Measurements from ENCODE around the gene SCN1A.

Gene SCN1A

DNA sequence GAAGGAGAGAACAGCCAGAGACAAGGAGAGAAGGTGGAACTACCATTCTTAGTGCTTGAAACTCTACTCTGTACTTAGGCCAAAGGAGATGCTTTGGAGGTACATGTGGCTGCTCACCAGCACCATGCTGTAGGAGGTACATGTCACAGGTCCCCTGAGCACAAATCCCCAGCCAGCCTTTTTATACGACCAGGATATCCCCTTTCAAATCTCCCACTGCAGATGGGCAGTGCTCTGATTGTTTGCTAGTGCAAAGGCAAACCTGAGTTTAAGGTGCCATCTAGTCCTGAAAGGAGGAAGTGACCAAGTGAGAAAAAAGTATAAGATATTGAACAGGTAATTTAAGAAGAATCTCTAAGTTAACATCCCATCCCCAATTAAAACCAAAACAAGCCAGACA, 157.2 kb downstream of the SCN1A start:
- Histone ChIP-seq H3K4me3 (ENCODE audit: severe bottlenecking) (no peak overlapping the region), H3K4me1 (ENCODE audit: insufficient read depth, poor library complexity, severe bottlenecking) (no peaks in the 10 kb centered on the region), H3K27me3 (ENCODE audit: insufficient read depth, poor library complexity, severe bottlenecking) (no peaks in the 10 kb centered on the region), H3K36me3 (ENCODE audit: low read depth) (no peaks in the 10 kb centered on the region), H3K9me3 (ENCODE audit: severe bottlenecking) (no peaks in the 10 kb centered on the region), H3K27ac (ENCODE audit: poor library complexity, severe bottlenecking) (no peak overlapping the region)
- TF ChIP-seq, protein P1, sequence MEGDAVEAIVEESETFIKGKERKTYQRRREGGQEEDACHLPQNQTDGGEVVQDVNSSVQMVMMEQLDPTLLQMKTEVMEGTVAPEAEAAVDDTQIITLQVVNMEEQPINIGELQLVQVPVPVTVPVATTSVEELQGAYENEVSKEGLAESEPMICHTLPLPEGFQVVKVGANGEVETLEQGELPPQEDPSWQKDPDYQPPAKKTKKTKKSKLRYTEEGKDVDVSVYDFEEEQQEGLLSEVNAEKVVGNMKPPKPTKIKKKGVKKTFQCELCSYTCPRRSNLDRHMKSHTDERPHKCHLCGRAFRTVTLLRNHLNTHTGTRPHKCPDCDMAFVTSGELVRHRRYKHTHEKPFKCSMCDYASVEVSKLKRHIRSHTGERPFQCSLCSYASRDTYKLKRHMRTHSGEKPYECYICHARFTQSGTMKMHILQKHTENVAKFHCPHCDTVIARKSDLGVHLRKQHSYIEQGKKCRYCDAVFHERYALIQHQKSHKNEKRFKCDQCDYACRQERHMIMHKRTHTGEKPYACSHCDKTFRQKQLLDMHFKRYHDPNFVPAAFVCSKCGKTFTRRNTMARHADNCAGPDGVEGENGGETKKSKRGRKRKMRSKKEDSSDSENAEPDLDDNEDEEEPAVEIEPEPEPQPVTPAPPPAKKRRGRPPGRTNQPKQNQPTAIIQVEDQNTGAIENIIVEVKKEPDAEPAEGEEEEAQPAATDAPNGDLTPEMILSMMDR (IDR thresholded peaks at IDR 0.05; ENCODE audit: poor library complexity, severe bottlenecking): no peak
- no peak for ATAC-seq (ENCODE audit: low read depth)
- DNase-seq (ENCODE audit: low spot score): no peak

DNA sequence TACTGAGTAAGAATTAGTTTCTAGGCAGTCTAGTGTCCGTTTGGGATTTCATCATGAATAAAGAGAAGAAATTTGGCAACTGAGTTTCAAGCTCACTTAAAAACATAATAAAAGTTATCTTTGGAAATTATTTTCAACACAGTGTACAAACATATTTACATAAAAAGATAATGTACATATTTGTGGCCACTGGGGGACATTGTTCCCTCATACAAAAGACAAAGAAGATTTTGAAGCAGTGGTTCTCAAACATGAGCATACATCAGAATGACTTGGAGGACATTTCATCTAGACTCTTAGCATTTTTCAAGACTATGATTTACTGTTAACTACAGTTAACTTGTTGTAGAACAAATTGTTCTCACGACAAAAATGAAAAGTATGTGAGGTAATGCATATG, 158.6 kb downstream of the SCN1A start:
- TF ChIP-seq, protein P1 (IDR thresholded peaks at IDR 0.05; ENCODE audit: poor library complexity, severe bottlenecking): peak; percentile 23

DNA sequence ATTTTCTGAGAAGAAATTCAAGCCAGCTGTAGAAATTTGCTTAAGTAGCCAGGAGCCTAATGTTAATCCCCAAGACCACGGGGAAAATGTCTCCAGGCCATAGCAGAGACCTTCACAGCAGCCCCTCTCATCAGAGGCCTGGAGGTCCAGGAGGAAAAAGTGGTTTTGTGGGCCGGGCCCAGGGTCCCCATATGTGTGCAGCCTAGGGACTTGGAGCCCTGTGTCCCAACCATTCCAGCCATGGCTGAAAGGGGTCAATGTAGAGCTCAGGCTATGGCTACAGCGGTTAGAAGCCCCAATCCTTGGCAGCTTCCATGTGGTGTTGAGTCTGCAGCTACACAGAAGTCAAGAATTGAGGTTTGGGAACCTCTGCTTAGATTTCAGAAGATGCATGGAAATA, 160.1 kb downstream of the SCN1A start:
- H3K36me3 ChIP-seq (ENCODE audit: low read depth): no peaks in the 10 kb centered on the region
- no peak overlapping the region for H3K4me3 ChIP-seq (ENCODE audit: severe bottlenecking)
- ATAC-seq (ENCODE audit: low read depth) (no peak), DNase-seq (ENCODE audit: low spot score) (no peak)
- TF ChIP-seq, protein P1 (IDR thresholded peaks at IDR 0.05; ENCODE audit: poor library complexity, severe bottlenecking): no peak
- no peak overlapping the region for H3K27ac ChIP-seq (ENCODE audit: poor library complexity, severe bottlenecking)
- no peaks in the 10 kb centered on the region for H3K9me3 ChIP-seq (ENCODE audit: severe bottlenecking)
- no peaks in the 10 kb centered on the region for H3K4me1 ChIP-seq (ENCODE audit: insufficient read depth, poor library complexity, severe bottlenecking)
- H3K27me3 ChIP-seq (ENCODE audit: insufficient read depth, poor library complexity, severe bottlenecking): no peaks in the 10 kb centered on the region

More for the DNA sequence above, 158.6 kb downstream of the SCN1A start:
- ATAC-seq (ENCODE audit: low read depth) (no peak), DNase-seq (ENCODE audit: low spot score) (no peak)
- no peaks in the 10 kb centered on the region for H3K36me3 ChIP-seq (ENCODE audit: low read depth)
- H3K4me3 ChIP-seq (ENCODE audit: severe bottlenecking): no peak overlapping the region
- H3K27ac ChIP-seq (ENCODE audit: poor library complexity, severe bottlenecking): no peak overlapping the region
- no peaks in the 10 kb centered on the region for H3K4me1 ChIP-seq (ENCODE audit: insufficient read depth, poor library complexity, severe bottlenecking)
- no peaks in the 10 kb centered on the region for H3K9me3 ChIP-seq (ENCODE audit: severe bottlenecking)
- H3K27me3 ChIP-seq (ENCODE audit: insufficient read depth, poor library complexity, severe bottlenecking): no peaks in the 10 kb centered on the region

DNA sequence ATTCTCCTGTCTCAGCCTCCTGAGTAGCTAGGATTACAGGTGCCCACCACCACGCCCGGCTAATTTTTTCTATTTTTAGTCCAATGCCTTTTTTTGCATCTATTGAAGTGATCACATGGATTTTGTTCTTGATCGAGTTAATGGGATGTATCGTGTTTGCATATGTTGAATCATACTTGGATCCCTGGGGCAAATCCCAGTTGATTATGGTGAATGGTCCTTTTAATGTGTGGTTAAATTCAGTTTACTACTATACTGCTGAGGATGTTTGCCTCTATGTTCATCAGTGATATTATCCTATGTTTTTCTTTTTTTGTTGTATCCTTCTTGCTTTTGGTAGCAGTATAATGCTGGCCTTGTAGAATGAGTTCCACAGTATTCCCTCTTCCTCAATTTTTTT, 166.0 kb downstream of the SCN1A start:
- Histone ChIP-seq H3K27me3 (ENCODE audit: insufficient read depth, poor library complexity, severe bottlenecking) (no peaks in the 10 kb centered on the region), H3K9me3 (ENCODE audit: severe bottlenecking) (no peaks in the 10 kb centered on the region), H3K36me3 (ENCODE audit: low read depth) (no peaks in the 10 kb centered on the region), H3K4me3 (ENCODE audit: severe bottlenecking) (no peak overlapping the region), H3K4me1 (ENCODE audit: insufficient read depth, poor library complexity, severe bottlenecking) (no peaks in the 10 kb centered on the region), H3K27ac (ENCODE audit: poor library complexity, severe bottlenecking) (no peak overlapping the region)
- TF ChIP-seq, protein P1 (IDR thresholded peaks at IDR 0.05; ENCODE audit: poor library complexity, severe bottlenecking): no peak
- DNase-seq (ENCODE audit: low spot score) (no peak), ATAC-seq (ENCODE audit: low read depth) (no peak)

DNA sequence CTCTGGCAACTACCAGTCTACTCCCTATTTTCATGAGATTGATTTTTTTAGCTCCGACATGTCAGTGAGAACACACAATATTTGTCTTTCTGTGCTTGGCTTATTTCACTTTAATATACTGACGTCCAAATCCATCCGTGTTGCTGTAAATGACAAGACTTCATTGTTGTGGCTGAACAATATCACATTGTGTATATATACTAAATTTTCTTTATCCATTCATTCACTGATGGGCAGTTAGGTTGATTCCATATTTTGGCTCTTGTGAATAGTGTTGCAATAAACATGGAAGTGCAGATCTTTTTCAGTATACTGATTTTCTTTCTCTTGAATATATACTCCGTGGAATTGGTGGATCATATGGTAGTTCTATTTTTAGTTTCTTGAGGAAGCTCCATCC, 168.4 kb downstream of the SCN1A start:
- DNase-seq (ENCODE audit: low spot score) (no peak), ATAC-seq (ENCODE audit: low read depth) (no peak)
- Histone ChIP-seq H3K36me3 (ENCODE audit: low read depth) (no peaks in the 10 kb centered on the region), H3K27ac (ENCODE audit: poor library complexity, severe bottlenecking) (no peak overlapping the region), H3K4me3 (ENCODE audit: severe bottlenecking) (no peak overlapping the region), H3K4me1 (ENCODE audit: insufficient read depth, poor library complexity, severe bottlenecking) (peaks cover 5% of the 10 kb centered on the region), H3K27me3 (ENCODE audit: insufficient read depth, poor library complexity, severe bottlenecking) (no peaks in the 10 kb centered on the region), H3K9me3 (ENCODE audit: severe bottlenecking) (no peaks in the 10 kb centered on the region)
- TF ChIP-seq, protein P1 (IDR thresholded peaks at IDR 0.05; ENCODE audit: poor library complexity, severe bottlenecking): no peak

Data from RWPE2 (cell line).